Mesodermal cell (in vitro differentiated cells): Measurements from ENCODE around the gene ZNF670.
"Not testable (repeated sequence)": the region's sequence is repeated elsewhere in the genome, so short reads cannot be mapped to it uniquely, and the experiment has no call there.

Source experiments
- H3K27ac ChIP-seq: 2 replicates; pipeline ENCODE4 v1.7.0; 2013; ENCODE audit warnings: mild to moderate bottlenecking, low read depth, low read length, moderate library complexity; ENCODE audit not compliant: severe bottlenecking
- H3K36me3 ChIP-seq: 2 replicates; pipeline ENCODE4 v1.7.1; 2013; ENCODE audit warnings: mild to moderate bottlenecking, low read length, moderate library complexity; ENCODE audit not compliant: control insufficient read depth, insufficient read depth
- H3K4me1 ChIP-seq: one replicate; pipeline ENCODE4 v1.7.1; 2013; ENCODE audit warnings: mild to moderate bottlenecking, low read length; ENCODE audit not compliant: insufficient read depth, control insufficient read depth, poor library complexity, severe bottlenecking
- H3K4me3 ChIP-seq: 2 replicates; pipeline ENCODE4 v1.7.0; 2013; ENCODE audit warnings: low read length, control low read depth, mild to moderate bottlenecking; ENCODE audit not compliant: insufficient read depth, poor library complexity, severe bottlenecking; ENCODE audit errors: extremely low read depth
- H3K9me3 ChIP-seq: 2 replicates; pipeline ENCODE4 v1.7.1; 2013; ENCODE audit warnings: mild to moderate bottlenecking, low read length, moderate library complexity; ENCODE audit not compliant: control insufficient read depth
- WGBS, 2 experiments: methylation state at CpG; one replicate each; pipeline ENCODE4 v1.1.5; 2013; ENCODE audit warnings: missing lambda C conversion rate in 2 of 2; ENCODE audit not compliant: insufficient coverage in 2 of 2; 5-methylcytosine and 5-hydroxymethylcytosine counted together

Gene ZNF670

DNA sequence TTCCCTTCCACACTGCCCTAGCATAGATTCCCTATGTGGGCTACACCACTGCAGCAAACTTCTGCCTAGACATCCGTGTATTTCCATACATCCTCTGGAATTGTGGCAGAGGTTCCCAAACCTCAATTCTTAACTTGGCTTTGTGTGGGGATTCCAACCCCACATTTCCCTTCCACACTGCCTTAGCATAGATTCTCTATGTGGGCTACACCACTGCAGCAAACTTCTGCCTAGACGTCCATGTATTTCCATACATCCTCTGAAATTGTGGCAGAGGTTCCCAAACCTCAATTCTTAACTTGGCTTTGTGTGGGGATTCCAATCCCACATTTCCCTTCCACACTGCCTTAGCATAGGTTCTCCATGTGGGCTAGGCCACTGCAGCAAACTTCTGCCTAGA is 31.4 kb downstream of the ZNF670 start:
- Histone ChIP-seq H3K9me3 (peaks cover 73% of the 10 kb centered on the region), H3K36me3 (peaks cover 11% of the 10 kb centered on the region), H3K27ac (no peak overlapping the region), H3K4me3 (no peak overlapping the region), H3K4me1 (no peaks in the 10 kb centered on the region)
- WGBS, 2 experiments, result 76 to 86% methylated on average over 1 to 2 of the region's 2 CpGs

DNA sequence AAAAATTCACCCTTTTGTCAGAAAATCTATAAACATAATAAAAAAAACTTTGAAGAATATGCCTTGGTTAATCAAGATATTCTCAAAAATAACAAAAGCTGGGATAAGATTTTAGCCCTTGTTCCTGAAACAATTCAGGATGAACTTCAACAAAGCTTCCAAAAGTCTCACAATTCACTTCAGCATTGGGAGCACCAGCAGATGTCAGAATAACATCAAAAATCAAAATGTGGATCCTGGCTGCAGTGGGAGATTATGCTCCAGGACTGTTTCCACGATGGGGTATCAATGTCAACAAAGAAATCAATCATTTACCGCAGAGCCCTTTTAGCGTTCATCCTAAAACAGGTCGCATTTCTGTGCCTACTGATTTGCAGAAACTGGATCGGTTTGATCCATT is 35.2 kb downstream of the ZNF670 start:
- peaks cover 26% of the 10 kb centered on the region for H3K36me3 ChIP-seq
- no peak overlapping the region for H3K27ac ChIP-seq
- 83 to 95% methylated on average over 3 to 5 of the region's 5 CpGs for WGBS, 2 experiments
- no peak overlapping the region for H3K4me3 ChIP-seq
- H3K4me1 ChIP-seq, result no peaks in the 10 kb centered on the region
- H3K9me3 ChIP-seq, result peaks cover 64% of the 10 kb centered on the region

DNA sequence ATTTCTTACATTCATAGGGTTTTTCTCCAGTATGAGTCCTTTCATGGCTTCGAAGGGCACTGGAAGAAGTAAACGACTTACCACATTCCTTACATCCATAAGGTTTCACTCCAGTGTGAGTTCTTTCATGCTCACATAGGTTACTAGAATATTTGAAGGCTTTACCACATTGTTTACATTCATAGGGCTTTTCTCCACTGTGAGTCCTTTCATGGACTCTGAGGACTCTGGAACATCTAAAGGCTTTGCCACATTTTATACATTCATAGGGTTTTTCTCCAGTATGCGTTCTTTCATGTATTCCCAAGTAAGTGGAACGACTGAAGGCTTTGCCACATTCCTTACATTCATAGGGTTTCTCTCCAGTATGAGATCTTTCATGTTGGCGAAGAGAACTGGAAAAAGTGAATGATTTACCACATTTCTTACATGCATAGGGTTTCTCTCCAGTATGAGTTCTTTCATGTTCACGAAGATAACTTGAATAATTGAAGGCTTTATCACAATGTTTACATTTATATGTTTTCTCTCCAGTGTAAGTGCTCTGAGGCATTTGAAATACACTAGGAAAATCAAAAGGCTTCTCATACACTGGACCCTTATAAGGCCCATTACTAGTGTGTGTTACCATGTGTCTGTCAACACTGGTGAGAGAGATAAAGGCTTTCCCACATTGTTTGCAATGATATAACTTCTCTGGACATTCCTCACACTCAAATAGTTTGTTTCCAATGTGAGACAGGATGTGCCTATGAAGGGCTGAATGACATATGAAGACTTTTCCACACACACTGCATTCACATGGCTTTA is 40.9 kb downstream of the ZNF670 start:
- WGBS, 2 experiments, result 83 to 95% methylated on average over 2 to 4 of the region's 6 CpGs
- peaks cover 62% of the 10 kb centered on the region for H3K36me3 ChIP-seq
- H3K4me3 ChIP-seq, result no peak overlapping the region
- H3K4me1 ChIP-seq, result no peaks in the 10 kb centered on the region
- H3K9me3 ChIP-seq, result peaks cover 68% of the 10 kb centered on the region
- H3K27ac ChIP-seq, result no peak overlapping the region

DNA sequence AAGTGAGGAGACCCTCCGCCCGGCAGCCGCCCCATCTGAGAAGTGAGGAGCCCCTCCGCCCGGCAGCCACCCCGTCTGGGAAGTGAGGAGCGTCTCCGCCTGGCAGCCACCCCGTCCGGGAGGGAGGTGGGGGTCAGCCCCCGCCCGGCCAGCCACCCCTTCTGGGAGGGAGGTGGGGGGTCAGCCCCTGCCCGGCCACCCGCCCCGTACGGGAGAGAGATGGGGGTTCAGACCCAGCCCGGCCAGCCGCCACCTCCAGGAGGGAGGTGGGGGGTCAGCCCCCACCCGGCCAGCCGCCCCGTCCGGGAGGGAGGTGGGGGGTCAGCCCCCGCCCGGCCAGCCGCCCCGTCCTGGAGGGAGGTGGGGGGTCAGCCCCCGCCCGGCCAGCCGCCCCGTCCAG is 46.3 kb downstream of the ZNF670 start:
- not testable (repeated sequence) for H3K4me1 ChIP-seq, H3K27ac ChIP-seq, H3K4me3 ChIP-seq
- Histone ChIP-seq H3K36me3 (peaks cover 36% of the 10 kb centered on the region), H3K9me3 (peaks cover 40% of the 10 kb centered on the region)
- 100% methylated on average over 1 to 2 of the region's 30 CpGs for WGBS, 2 experiments
